ENCODE data around the gene KIAA1549. TPM values are rescaled to one million over a fixed set of nuclear protein-coding genes. Genes with fewer than 3 reads are reported as not detected.

KIAA1549 gene
- total RNA-seq, 4 donors from 2014 or later, result 0.11 to 2.1 (median 0.28) TPM

- Histone ChIP-seq H3K36me3 (peaks cover 0 to 15% (median 0%) of the 10 kb centered on the region in 3 donors), H3K4me1 (peaks cover 0 to 5% (median 0%) of the 10 kb centered on the region in 3 donors), H3K9me3 (no peaks in the 10 kb centered on the region), H3K27me3 (no peaks in the 10 kb centered on the region), H3K4me3 (no peak overlapping the region), H3K27ac (no peak overlapping the region)
- TF ChIP-seq POLR2A (IDR thresholded peaks at IDR 0.05), result no peak
- TF ChIP-seq CTCF (IDR thresholded peaks at IDR 0.05), result no peak
- 94 to 95% methylated on average over 7 to 9 of the region's 9 CpGs for whole genome bisulfite sequencing, 2 donors
- intact Hi-C loops (cut with DNase I), result no loop called here
- DNase-seq, result no peak
Observed at GRCh38 chr7:138863931-138864330, 117.3 kb downstream of the KIAA1549 start.

- Histone ChIP-seq H3K36me3 (peaks cover 0 to 5% (median 0%) of the 10 kb centered on the region in 3 donors), H3K4me1 (peaks cover 0 to 5% (median 0%) of the 10 kb centered on the region in 3 donors), H3K27ac (no peak overlapping the region), H3K9me3 (peaks cover 0 to 11% (median 0%) of the 10 kb centered on the region in 3 donors), H3K27me3 (no peaks in the 10 kb centered on the region), H3K4me3 (no peak overlapping the region)
- TF ChIP-seq CTCF (IDR thresholded peaks at IDR 0.05) (no peak), POLR2A (IDR thresholded peaks at IDR 0.05) (no peak)
- DNase-seq, result no peak
- 96 to 100% methylated on average over 6 to 10 of the region's 16 CpGs for WGBS, 2 donors
- intact Hi-C loops (cut with DNase I), result no loop called here
Observed at GRCh38 chr7:138861051-138861450, 120.1 kb downstream of the KIAA1549 start.

- Histone ChIP-seq H3K36me3 (peaks cover 0 to 5% (median 0%) of the 10 kb centered on the region in 3 donors), H3K4me1 (no peaks in the 10 kb centered on the region), H3K4me3 (no peak overlapping the region), H3K9me3 (peaks cover 0 to 11% (median 0%) of the 10 kb centered on the region in 3 donors), H3K27ac (no peak overlapping the region), H3K27me3 (no peaks in the 10 kb centered on the region)
- intact Hi-C loops (cut with DNase I), result no loop called here
- TF ChIP-seq CTCF (IDR thresholded peaks at IDR 0.05) (no peak), POLR2A (IDR thresholded peaks at IDR 0.05) (no peak)
- no peak for DNase-seq
Observed at GRCh38 chr7:138857728-138858127, 123.5 kb downstream of the KIAA1549 start.

GRCh38 chr7:138854115-138854645 lies 127.0 kb downstream of the KIAA1549 start:
- TF ChIP-seq CTCF (IDR thresholded peaks at IDR 0.05), result no peak
- TF ChIP-seq POLR2A (IDR thresholded peaks at IDR 0.05), result no peak
- no peaks in the 10 kb centered on the region for H3K36me3 ChIP-seq
- intact Hi-C loops (cut with DNase I), result no loop called here
- no peak overlapping the region for H3K27ac ChIP-seq
- H3K4me3 ChIP-seq, result no peak overlapping the region
- no peaks in the 10 kb centered on the region for H3K27me3 ChIP-seq
- 77 to 85% methylated on average over 5 of the region's 5 CpGs for WGBS, 2 donors
- no peaks in the 10 kb centered on the region for H3K4me1 ChIP-seq
- peaks cover 0 to 11% (median 0%) of the 10 kb centered on the region in 3 donors for H3K9me3 ChIP-seq
- no peak for DNase-seq

- intact Hi-C loops (cut with DNase I), result no loop called here
- Histone ChIP-seq H3K9me3 (peaks cover 0 to 11% (median 0%) of the 10 kb centered on the region in 3 donors), H3K4me1 (no peaks in the 10 kb centered on the region), H3K27me3 (no peaks in the 10 kb centered on the region), H3K27ac (no peak overlapping the region), H3K36me3 (no peaks in the 10 kb centered on the region), H3K4me3 (no peak overlapping the region)
- 72 to 73% methylated on average over 3 of the region's 3 CpGs for WGBS, 2 donors
- no peak for DNase-seq
- no peak for TF ChIP-seq CTCF (IDR thresholded peaks at IDR 0.05)
- no peak for TF ChIP-seq POLR2A (IDR thresholded peaks at IDR 0.05)
Observed at GRCh38 chr7:138853448-138853847, 127.7 kb downstream of the KIAA1549 start.
